ENCODE measurements around the gene GNB5. TPM values are rescaled to one million over a fixed set of nuclear protein-coding genes. Genes with fewer than 3 reads are reported as not detected.

Gene GNB5
- total and polyA plus RNA-seq, 2 experiments from 2014 or later, result 21.3 to 21.6 TPM

- TF ChIP-seq EZH2 (IDR thresholded peaks at IDR 0.05; ENCODE audit: borderline replicate concordance) (no peak), EZH2phosphoT487 (IDR thresholded peaks at IDR 0.05; ENCODE audit: low read depth, severe bottlenecking, unreplicated experiment) (no peak), CTCF (IDR thresholded peaks at IDR 0.05; ENCODE audit: poor library complexity) (no peak)
- Histone ChIP-seq H3K4me1 (ENCODE audit: insufficient read depth) (peaks cover 5% of the 10 kb centered on the region), H3K36me3 (replicated peaks; ENCODE audit: insufficient read depth, low read depth) (no peaks in the 10 kb centered on the region), H3K79me2 (no peaks in the 10 kb centered on the region), H3K9me3 (ENCODE audit: low read depth) (no peaks in the 10 kb centered on the region), H2AFZ (no peak overlapping the region), H3K9me2 (replicated peaks; ENCODE audit: insufficient read depth) (no peaks in the 10 kb centered on the region), H4K20me1 (ENCODE audit: insufficient read depth, poor library complexity, severe bottlenecking) (no peaks in the 10 kb centered on the region), H3K4me2 (peak overlapping the region; percentile 26), H3K27ac (peak overlapping the region; percentile 66), H3K4me3 (no peak overlapping the region), H3K27me3 (no peaks in the 10 kb centered on the region)
- DNase-seq (ENCODE audit: low spot score), result peak; percentile 72
- 68% methylated on average over 10 of the region's 10 CpGs for whole genome bisulfite sequencing (ENCODE audit: low lambda C conversion rate, missing lambda C conversion rate)
Observed at GRCh38 chr15:52071570-52071969, 119.6 kb downstream of the GNB5 start.

GRCh38 chr15:52069559-52069958 lies 121.6 kb downstream of the GNB5 start:
- H3K9me3 ChIP-seq (ENCODE audit: low read depth), result no peaks in the 10 kb centered on the region
- H3K27me3 ChIP-seq, result no peaks in the 10 kb centered on the region
- peak overlapping the region; percentile 41 for H3K27ac ChIP-seq
- no peaks in the 10 kb centered on the region for H4K20me1 ChIP-seq (ENCODE audit: insufficient read depth, poor library complexity, severe bottlenecking)
- no peaks in the 10 kb centered on the region for H3K79me2 ChIP-seq
- TF ChIP-seq EZH2phosphoT487 (IDR thresholded peaks at IDR 0.05; ENCODE audit: low read depth, severe bottlenecking, unreplicated experiment) (no peak), CTCF (IDR thresholded peaks at IDR 0.05; ENCODE audit: poor library complexity) (no peak), EZH2 (IDR thresholded peaks at IDR 0.05; ENCODE audit: borderline replicate concordance) (no peak)
- WGBS (ENCODE audit: low lambda C conversion rate, missing lambda C conversion rate), result 68% methylated on average over 5 of the region's 5 CpGs
- H3K9me2 ChIP-seq (replicated peaks; ENCODE audit: insufficient read depth), result no peaks in the 10 kb centered on the region
- no peak overlapping the region for H2AFZ ChIP-seq
- no peak overlapping the region for H3K4me3 ChIP-seq
- H3K4me2 ChIP-seq, result no peak overlapping the region
- peaks cover 5% of the 10 kb centered on the region for H3K4me1 ChIP-seq (ENCODE audit: insufficient read depth)
- no peaks in the 10 kb centered on the region for H3K36me3 ChIP-seq (replicated peaks; ENCODE audit: insufficient read depth, low read depth)
- peak; percentile 49 for DNase-seq (ENCODE audit: low spot score)

GRCh38 chr15:52068004-52068615 lies 123.1 kb downstream of the GNB5 start:
- Histone ChIP-seq H3K4me3 (no peak overlapping the region), H3K4me1 (ENCODE audit: insufficient read depth) (peaks cover 5% of the 10 kb centered on the region), H3K4me2 (no peak overlapping the region), H3K9me3 (ENCODE audit: low read depth) (no peaks in the 10 kb centered on the region), H3K27me3 (no peaks in the 10 kb centered on the region), H4K20me1 (ENCODE audit: insufficient read depth, poor library complexity, severe bottlenecking) (no peaks in the 10 kb centered on the region), H2AFZ (no peak overlapping the region), H3K27ac (no peak overlapping the region), H3K36me3 (replicated peaks; ENCODE audit: insufficient read depth, low read depth) (no peaks in the 10 kb centered on the region), H3K9me2 (replicated peaks; ENCODE audit: insufficient read depth) (no peaks in the 10 kb centered on the region), H3K79me2 (no peaks in the 10 kb centered on the region)
- 87% methylated on average over 2 of the region's 2 CpGs for WGBS (ENCODE audit: low lambda C conversion rate, missing lambda C conversion rate)
- no peak for TF ChIP-seq EZH2 (IDR thresholded peaks at IDR 0.05; ENCODE audit: borderline replicate concordance)
- no peak for TF ChIP-seq EZH2phosphoT487 (IDR thresholded peaks at IDR 0.05; ENCODE audit: low read depth, severe bottlenecking, unreplicated experiment)
- no peak for TF ChIP-seq CTCF (IDR thresholded peaks at IDR 0.05; ENCODE audit: poor library complexity)
- no peak for DNase-seq (ENCODE audit: low spot score)

Data from hepatocyte (in vitro differentiated cells).